ENCODE results near the gene FMN1. TPM values are rescaled to one million over a fixed set of nuclear protein-coding genes. Genes with fewer than 3 reads are reported as not detected.

Gene FMN1
- polyA plus RNA-seq, 2 of the 4 experiments (the other 2 are of a cell fraction): 0.53 to 2.2 TPM

DNA sequence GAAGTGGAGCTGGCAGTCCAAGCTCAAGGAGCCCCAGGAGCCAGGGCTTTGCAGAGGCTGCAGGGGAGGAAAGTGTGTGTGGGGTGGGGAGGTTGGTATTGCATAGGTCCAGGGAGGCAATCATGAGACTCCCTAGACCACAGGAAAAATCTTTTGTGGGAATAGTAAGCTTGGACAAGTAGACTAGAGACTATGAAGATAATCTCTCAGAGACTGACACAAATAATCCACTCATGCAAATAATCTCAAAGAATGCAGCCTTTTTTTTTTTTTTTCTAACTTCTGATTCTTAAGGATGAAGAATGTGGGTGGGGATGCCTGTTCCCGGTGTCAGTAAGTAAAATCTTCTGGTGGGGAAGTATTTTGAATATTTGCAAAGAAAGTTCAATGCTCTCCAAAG lies 363.0 kb downstream of the FMN1 start:
- no peak for ATAC-seq

GRCh38 chr15:32830241-32830640 lies 364.3 kb downstream of the FMN1 start:
- WGBS (ENCODE audit: missing lambda C conversion rate): 96% methylated on average over 1 of the region's 1 CpG
- CTCF ChIA-PET: interaction anchor here (0.8 to 4.6 kb wide), 4 partner anchors 14 to 168 kb away, joined by 3 to 39 read pairs (median 12); no protein-coding TSS in a partner anchor
- no peaks in the 10 kb centered on the region for H3K9me3 ChIP-seq
- POLR2A ChIA-PET: no interaction called here
- no peak overlapping the region for H3K4me3 ChIP-seq
- ATAC-seq: no peak
- DNase-seq (ENCODE audit: low read depth in 1 of 2, low spot score in 1 of 2): no peak
- H3K27ac ChIP-seq: peak overlapping the region; percentile 79 to 86; a peak in 3 of 6 replicates
- peaks cover 60% of the 10 kb centered on the region for H3K4me1 ChIP-seq
- FAIRE-seq: no peak
- H3K4me2 ChIP-seq: no peak overlapping the region
- TF ChIP-seq ELK1 (IDR thresholded peaks at IDR 0.05; ENCODE audit: low read depth, low read length): no peak
- TF ChIP-seq FOSB (CRISPR knock-in tag; IDR thresholded peaks at IDR 0.05): no peak
- TF ChIP-seq HDAC2 (IDR thresholded peaks at IDR 0.05): no peak
- TF ChIP-seq FOXS1 (CRISPR knock-in tag; IDR thresholded peaks at IDR 0.05): no peak
- TF ChIP-seq, protein P1, sequence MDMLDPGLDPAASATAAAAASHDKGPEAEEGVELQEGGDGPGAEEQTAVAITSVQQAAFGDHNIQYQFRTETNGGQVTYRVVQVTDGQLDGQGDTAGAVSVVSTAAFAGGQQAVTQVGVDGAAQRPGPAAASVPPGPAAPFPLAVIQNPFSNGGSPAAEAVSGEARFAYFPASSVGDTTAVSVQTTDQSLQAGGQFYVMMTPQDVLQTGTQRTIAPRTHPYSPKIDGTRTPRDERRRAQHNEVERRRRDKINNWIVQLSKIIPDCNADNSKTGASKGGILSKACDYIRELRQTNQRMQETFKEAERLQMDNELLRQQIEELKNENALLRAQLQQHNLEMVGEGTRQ (IDR thresholded peaks at IDR 0.05): no peak
- TF ChIP-seq RAD21 (conservative IDR thresholded peaks at IDR 0.05 in 1 of 2, IDR thresholded peaks at IDR 0.05 in 1 of 2): no peak
- no peak for TF ChIP-seq NR3C1 (IDR thresholded peaks at IDR 0.05)
- TF ChIP-seq ZFP36 (IDR thresholded peaks at IDR 0.05; ENCODE audit: borderline replicate concordance, partially characterized antibody): no peak
- TF ChIP-seq RNF2 (IDR thresholded peaks at IDR 0.05; ENCODE audit: borderline replicate concordance, low read depth): no peak
- TF ChIP-seq CHD2 (IDR thresholded peaks at IDR 0.05; ENCODE audit: low read length, partially characterized antibody): no peak
- no peak for TF ChIP-seq CBX2 (IDR thresholded peaks at IDR 0.05; ENCODE audit: borderline replicate concordance, low read depth)
- TF ChIP-seq KDM5A (IDR thresholded peaks at IDR 0.05): no peak
- TF ChIP-seq ZC3H11A (IDR thresholded peaks at IDR 0.05): no peak
- TF ChIP-seq, protein P2, sequence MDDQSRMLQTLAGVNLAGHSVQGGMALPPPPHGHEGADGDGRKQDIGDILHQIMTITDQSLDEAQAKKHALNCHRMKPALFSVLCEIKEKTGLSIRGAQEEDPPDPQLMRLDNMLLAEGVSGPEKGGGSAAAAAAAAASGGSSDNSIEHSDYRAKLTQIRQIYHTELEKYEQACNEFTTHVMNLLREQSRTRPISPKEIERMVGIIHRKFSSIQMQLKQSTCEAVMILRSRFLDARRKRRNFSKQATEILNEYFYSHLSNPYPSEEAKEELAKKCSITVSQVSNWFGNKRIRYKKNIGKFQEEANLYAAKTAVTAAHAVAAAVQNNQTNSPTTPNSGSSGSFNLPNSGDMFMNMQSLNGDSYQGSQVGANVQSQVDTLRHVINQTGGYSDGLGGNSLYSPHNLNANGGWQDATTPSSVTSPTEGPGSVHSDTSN (IDR thresholded peaks at IDR 0.05): no peak
- TF ChIP-seq POLR2AphosphoS2 (conservative IDR thresholded peaks at IDR 0.05; ENCODE audit: low read length): no peak
- no peak for TF ChIP-seq MAZ (IDR thresholded peaks at IDR 0.05; ENCODE audit: borderline replicate concordance, low read depth, low read length)
- no peak for TF ChIP-seq RCOR1 (IDR thresholded peaks at IDR 0.05; ENCODE audit: low read depth, low read length)

More for the DNA sequence above, 363.0 kb downstream of the FMN1 start:
- H3K4me2 ChIP-seq: no peak overlapping the region
- CTCF ChIA-PET: interaction anchor here (0.7 to 4.4 kb wide), 10 partner anchors 8 to 761 kb away, joined by 3 to 47 read pairs (median 6); no protein-coding TSS in a partner anchor
- no peak for FAIRE-seq
- H3K4me3 ChIP-seq: no peak overlapping the region
- peaks cover 48% of the 10 kb centered on the region for H3K4me1 ChIP-seq
- TF ChIP-seq HOXB5 (CRISPR knock-in tag; IDR thresholded peaks at IDR 0.05) (no peak), CEBPB (IDR thresholded peaks at IDR 0.05) (no peak), NFE2L2 (conservative IDR thresholded peaks at IDR 0.05; ENCODE audit: low read length) (no peak), ZNF302 (CRISPR knock-in tag; IDR thresholded peaks at IDR 0.05) (no peak), CHD2 (IDR thresholded peaks at IDR 0.05; ENCODE audit: low read length, partially characterized antibody) (no peak), BHLHE40 (IDR thresholded peaks at IDR 0.05; ENCODE audit: low read depth, low read length) (no peak), NR3C1 (IDR thresholded peaks at IDR 0.05) (no peak), EP300 (IDR thresholded peaks at IDR 0.05) (no peak), RAD21 (conservative IDR thresholded peaks at IDR 0.05 in 1 of 2, IDR thresholded peaks at IDR 0.05 in 1 of 2) (no peak)
- TF ChIP-seq, protein P3, sequence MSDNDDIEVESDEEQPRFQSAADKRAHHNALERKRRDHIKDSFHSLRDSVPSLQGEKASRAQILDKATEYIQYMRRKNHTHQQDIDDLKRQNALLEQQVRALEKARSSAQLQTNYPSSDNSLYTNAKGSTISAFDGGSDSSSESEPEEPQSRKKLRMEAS (IDR thresholded peaks at IDR 0.05): no peak
- DNase-seq (ENCODE audit: low read depth in 1 of 2, low spot score in 1 of 2): no peak
- POLR2A ChIA-PET: no interaction called here
- no peaks in the 10 kb centered on the region for H3K9me3 ChIP-seq
- WGBS (ENCODE audit: missing lambda C conversion rate): 37% methylated on average over 1 of the region's 1 CpG
- peak overlapping the region in 1 of 2 experiments; percentile 59; a peak in 3 of 6 replicates for H3K27ac ChIP-seq

All from A549 (cell line).